GM12801 (cell line): ENCODE measurements around the gene CDC42.

ENCODE experiments used
- CTCF ChIP-seq: IDR thresholded peaks from one replicate; pipeline ENCODE4 v1.5.1; 2011; ENCODE audit warnings: control low read depth; ENCODE audit not compliant: insufficient read length; ENCODE audit errors: extremely low read depth

CDC42 gene

GRCh38 chr1:22030057-22030456, 22.5 kb upstream of the CDC42 start:
- TF ChIP-seq CTCF = no peak

GRCh38 chr1:22030473-22030872, 22.0 kb upstream of the CDC42 start:
- no peak for TF ChIP-seq CTCF

GRCh38 chr1:22031214-22031962, 21.1 kb upstream of the CDC42 start:
- no peak for TF ChIP-seq CTCF

- TF ChIP-seq CTCF = no peak
Measured at GRCh38 chr1:22037520-22037919, 15.0 kb upstream of the CDC42 start.

GRCh38 chr1:22038036-22038435, 14.5 kb upstream of the CDC42 start:
- no peak for TF ChIP-seq CTCF

- no peak for TF ChIP-seq CTCF
Measured at GRCh38 chr1:22039594-22040285, 12.8 kb upstream of the CDC42 start.

GRCh38 chr1:22040286-22040623, 12.3 kb upstream of the CDC42 start:
- TF ChIP-seq CTCF = no peak
